HG03060 (cell line): ENCODE results near the gene ICE2.
A peak's percentile ranks its signal among the peaks of the same experiment; 100 is the strongest.

Experiments
- ATAC-seq: cut with Tn5 transposase; IDR thresholded peaks from one replicate; pipeline ENCODE4 v1.9.1; 2021; ENCODE audit warnings: low read depth, moderate number of reproducible peaks; ENCODE audit not compliant: unreplicated experiment

The ICE2 gene, protein sequence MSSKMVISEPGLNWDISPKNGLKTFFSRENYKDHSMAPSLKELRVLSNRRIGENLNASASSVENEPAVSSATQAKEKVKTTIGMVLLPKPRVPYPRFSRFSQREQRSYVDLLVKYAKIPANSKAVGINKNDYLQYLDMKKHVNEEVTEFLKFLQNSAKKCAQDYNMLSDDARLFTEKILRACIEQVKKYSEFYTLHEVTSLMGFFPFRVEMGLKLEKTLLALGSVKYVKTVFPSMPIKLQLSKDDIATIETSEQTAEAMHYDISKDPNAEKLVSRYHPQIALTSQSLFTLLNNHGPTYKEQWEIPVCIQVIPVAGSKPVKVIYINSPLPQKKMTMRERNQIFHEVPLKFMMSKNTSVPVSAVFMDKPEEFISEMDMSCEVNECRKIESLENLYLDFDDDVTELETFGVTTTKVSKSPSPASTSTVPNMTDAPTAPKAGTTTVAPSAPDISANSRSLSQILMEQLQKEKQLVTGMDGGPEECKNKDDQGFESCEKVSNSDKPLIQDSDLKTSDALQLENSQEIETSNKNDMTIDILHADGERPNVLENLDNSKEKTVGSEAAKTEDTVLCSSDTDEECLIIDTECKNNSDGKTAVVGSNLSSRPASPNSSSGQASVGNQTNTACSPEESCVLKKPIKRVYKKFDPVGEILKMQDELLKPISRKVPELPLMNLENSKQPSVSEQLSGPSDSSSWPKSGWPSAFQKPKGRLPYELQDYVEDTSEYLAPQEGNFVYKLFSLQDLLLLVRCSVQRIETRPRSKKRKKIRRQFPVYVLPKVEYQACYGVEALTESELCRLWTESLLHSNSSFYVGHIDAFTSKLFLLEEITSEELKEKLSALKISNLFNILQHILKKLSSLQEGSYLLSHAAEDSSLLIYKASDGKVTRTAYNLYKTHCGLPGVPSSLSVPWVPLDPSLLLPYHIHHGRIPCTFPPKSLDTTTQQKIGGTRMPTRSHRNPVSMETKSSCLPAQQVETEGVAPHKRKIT

DNA sequence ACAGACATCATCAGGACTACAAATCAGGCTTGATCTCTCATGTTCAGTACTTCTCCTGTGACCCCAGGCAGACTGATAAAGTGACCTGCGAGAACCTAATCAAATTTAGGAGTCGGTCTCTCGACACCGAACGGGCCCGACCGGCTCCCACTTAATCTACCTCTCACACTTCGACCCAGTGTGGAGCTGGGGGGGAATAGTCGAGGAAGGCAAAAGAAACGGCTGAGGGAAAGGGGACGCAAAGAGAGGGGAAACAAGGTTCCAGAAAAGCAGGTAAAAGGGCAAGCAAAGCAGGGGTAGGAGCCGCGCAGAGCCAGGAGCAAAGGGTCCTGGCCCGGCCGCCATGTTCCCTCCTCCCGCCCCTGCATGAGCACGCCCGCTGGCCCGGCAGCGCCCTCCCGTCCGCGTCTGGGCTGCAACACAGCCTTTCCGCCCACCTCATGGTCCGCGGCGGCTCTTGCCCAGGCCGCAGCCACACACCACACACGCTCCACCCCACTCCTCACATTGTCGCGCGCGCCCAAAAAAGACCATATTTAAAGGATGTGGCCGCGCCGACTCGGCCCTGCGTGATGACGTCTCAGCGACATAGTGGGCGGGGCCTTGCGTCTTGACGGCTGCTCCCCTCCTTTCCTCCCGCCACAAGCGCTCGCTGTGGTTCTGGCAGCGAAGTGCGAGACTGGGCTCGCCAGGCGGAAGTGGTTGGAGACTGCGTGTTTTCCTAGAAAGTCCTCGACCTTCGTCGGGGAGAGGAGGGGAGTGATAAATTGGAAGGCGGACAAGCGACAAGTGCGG lies at the start of gene ICE2:
Gene ICE2 (minus strand): TSS at position 577 of the 795 bp plus-strand sequence. CDS start 1,165 bp downstream, outside the sequence.
- ATAC-seq, result peak; percentile 77

DNA sequence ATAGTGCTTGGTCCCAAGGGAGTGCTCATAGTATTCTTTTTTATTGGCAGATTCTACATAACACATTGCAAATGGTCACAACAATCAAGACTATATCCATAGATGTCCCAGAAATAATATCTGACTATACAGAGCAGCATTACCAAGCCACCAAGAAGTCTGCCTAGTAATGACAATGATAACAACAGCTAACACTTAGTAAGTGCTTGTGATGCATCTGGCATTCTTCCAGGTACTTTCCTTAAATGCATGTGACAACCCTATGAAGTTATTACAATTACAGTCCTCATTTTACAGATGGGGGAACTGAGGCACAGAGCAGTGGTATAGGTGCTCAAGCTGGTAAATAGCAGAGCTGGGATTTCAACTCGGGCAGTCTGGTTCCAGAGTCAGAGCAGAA lies 49.6 kb upstream of the ICE2 start:
- ATAC-seq, result peak; percentile 36

DNA sequence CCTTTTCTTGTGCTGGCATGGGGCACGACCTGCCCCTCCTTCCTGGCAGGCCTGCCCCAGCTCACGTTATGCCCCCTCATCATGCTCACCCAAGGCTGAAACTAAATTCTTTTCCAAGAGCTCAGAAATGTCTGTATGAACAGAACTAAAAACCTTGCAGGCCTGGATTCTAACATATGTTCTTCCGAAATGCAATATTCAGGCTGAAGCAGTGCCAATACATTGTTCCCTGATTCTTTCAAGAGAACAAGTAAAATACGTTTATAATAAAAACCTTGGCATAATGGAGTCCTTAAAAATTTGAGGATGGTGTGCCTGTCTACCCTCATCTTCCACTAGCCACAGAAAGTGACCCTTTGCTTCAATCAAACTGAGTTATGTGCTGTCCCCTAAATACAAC lies 48.5 kb upstream of the ICE2 start:
- ATAC-seq, result no peak

DNA sequence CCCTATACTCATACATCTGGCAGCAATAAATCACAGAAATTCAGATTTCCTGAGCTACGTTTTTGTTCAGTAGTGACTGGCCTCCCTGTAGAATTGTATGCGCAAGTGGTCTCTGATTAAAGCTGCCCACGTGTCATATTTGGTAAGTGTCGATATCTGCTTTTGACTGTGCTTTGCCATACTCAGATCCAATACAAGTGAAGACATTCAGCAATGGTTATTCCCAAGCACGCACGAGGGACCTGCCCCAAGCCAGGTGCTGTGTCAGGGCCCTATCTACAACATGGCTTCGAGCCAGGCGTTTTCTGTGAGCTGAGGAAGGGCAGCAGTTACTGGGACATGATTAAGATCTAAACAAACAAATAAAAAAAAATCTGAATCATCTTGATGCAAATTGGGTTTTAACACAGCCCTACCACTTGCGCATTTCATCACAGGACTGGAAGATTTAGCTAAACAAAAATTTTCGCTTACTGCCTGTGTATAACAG lies 47.2 kb upstream of the ICE2 start:
- ATAC-seq, result no peak

DNA sequence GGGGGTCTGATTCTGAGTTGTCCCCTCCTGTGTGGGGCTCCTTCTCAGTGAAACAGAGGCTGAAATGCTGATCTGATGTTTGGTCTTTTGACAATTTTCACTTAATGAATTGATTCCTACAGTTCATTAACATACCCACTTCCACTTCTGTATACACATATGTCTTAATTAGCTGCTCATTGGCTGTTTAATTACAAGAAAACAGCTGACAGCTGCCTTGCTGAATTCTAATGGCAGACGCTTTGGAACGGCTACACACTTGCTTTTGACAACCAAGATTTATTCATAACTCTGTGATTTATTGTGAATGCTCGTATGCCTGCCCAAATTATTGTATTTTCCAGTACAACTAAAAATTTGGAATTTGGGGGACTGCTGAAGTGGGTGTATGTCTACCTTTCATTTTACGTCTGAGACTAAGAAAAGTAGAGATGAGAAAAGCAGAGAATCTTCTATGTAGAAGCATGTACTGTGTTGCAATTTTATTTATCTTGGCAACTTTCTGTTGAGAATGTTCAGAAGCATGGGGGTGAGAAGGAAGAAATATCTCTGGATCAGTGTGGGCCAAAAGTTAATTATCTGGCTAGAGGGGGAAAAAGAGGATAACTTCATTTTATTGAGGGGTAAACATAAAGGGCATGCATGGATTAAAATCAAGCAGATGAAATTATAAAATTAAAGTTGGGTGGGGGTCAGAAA lies 46.5 kb upstream of the ICE2 start:
- ATAC-seq, result no peak

DNA sequence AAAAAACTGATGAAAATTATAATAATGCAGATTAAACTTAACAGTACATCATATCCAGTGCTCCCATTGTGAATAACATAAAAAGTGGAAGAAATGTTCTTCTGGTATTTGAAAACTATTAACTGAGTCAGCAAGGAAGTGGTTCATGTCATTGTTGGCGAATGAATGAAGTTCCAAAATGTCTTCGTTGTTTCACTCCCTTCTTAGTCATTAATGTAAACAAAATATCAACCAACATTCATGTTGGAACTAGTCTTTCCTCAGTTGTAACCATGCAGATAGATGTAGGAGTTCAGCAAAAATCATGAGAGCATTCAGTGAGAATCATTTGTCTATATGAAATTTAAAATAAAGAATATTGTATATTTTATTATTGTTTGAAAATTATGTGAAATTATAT lies 44.1 kb upstream of the ICE2 start:
- no peak for ATAC-seq

DNA sequence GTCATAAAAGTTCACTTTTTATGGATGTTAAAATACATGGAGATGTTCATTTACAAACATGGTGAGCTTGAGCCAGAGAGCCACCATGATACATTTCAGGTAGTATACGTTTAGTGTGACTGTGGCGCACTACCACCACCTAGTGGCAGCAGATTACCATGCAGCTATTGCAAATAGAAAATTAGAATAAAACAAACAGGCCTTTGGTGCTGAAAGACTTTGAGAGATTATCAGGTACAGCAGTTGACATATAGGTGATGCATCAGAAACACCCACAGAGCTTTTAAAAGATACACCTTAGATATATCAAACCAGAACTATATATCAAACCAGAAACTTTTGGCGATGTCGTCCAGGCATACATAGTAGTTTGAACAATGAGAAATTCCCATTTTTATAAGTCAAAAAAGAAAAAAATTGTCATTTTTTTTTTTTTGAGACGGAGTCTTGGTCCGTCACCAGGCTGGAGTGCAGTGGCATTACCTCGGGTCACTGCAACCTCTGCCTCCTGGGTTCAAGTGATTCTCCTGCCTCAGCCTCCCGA lies 42.0 kb upstream of the ICE2 start:
- ATAC-seq, result no peak

DNA sequence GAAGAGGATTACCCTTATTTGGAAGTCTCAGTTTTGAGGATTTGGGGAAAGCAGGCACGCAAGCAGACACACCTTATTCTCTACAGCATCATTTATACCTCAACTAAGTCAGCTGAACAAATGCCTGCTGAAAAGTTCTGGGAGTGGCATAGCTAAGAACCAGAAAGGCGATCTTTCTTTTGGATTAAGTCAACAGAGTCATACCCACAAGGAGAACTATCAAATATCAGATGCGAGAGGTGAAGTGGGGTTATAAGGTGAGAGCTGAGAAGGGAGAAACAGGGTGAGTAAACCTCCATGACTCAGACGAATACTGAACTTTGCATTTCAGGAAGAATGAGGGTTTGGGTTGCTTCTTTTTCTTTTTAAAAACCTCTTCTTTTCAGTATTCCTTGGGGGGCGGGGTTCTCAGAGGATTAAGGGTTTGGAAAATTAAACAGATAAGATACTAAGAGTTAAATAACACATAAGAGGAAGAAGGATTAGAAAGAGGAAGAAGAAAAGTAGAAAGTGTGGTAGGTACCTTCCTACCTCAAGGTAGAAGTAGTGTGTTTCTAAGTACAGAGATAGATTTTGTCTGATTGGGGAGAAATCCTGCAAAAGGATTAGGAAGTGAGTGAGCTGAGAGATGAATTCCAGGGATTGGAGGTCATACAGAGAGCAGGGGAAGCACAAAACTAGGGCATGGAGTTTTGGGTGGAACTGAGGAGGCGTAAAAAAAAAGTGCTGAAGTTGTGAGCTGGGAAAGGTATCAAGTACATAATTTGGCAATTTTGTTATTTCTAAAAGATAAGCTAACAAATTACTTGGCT lies 41.3 kb upstream of the ICE2 start:
- ATAC-seq, result no peak

DNA sequence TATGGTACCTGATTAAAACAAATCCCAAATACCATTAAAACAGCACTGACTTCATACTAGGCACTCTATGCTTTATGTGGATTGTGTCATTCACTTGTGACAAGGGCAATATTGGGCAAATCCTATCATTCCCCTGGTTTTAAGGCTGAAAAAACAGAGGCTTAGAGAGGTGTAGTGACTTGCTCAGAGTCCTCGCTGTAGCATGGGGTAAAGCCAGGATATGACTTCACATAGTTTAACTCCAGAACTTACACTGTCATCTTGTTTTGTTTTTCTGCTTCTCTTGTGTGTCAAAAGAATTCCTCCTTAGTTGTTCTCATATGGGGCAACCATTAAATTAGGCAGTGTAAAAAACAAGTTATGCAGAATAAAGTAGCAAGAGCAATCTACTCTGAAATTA lies 40.3 kb upstream of the ICE2 start:
- ATAC-seq, result no peak

DNA sequence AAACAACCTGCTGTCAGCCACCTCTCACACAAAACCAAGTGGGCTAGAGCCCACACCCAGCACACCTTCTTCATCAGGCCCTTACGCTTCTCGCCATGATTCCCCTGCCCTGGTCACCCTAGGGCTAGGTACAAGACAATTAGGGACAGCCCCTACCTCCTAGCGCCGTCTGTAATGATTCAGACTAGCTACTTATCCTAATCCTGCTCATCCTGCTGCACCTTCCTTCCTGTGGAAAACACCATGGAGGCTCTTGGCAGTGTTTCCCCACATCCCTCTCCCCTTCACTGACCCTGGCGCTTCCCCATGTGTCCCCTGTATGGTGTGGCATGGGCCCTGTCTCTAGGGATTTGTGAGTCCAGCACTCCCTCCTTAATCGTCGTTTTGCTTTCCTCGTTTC lies 39.6 kb upstream of the ICE2 start:
- no peak for ATAC-seq

DNA sequence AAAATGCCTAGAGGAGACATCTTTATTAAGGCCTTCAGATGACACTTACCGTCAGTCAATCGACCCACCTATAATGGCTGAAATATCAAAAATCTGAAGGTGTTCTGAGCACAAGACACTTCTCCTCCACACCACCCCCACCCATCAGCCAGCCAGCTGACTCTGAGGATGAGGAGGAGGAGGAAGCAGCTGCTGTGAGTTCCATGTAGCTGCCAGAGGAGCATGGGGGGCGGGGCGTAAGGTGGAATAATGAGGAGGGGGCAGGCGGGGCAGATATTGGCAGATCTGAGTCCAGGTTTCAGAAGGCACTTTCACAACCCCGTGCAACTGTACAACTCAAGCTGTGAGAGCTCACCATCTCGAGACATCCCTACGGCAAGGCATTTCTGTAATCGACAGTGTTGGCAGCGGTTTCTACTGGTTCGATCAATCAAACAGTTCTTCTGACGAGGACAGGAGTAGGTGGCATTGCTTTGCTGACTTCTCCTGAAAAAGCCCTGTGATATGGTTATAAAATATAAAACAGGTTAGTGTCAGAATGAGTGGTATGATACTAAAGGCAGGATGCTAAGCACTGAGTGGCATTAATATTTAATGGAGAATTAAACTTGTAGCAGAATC lies 35.4 kb upstream of the ICE2 start:
- no peak for ATAC-seq

DNA sequence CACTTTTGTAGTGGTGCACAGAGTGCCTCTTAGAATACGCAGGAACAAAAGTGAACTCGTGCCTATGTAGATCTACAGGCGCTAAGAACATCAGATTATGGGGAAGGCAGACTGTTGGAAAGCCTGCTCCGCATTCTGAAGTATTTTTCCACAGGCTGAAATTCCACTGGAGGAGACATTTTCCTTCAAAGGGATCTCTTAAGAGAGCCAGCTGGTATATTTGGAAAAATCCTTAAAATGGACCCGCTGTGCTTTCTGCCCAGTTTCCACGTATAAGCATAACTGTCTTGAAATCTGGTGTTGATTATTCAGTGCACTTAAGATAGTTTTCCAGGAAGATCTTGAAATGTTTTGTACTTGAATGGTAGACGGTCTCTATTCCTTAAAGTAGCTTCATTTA lies 34.7 kb upstream of the ICE2 start:
- no peak for ATAC-seq

DNA sequence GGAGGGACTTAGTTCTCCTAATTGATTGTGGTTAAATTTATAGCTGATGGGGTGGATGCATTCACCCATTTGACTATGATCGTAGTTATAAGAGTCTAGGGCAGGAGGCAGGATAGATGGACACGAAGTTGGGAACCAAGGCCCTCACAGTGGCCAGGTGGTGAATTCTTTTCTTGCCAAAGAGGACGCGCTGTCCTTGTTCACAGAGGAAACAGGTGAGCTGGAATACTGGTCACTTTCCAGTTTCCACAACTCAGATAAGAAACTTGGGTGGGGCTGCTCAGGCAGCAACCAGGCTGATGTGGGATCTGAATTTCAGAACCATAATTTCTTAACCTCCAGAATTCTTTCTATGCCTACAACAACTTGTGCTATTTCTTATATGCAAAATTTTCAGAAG lies 34.0 kb upstream of the ICE2 start:
- ATAC-seq, result no peak

DNA sequence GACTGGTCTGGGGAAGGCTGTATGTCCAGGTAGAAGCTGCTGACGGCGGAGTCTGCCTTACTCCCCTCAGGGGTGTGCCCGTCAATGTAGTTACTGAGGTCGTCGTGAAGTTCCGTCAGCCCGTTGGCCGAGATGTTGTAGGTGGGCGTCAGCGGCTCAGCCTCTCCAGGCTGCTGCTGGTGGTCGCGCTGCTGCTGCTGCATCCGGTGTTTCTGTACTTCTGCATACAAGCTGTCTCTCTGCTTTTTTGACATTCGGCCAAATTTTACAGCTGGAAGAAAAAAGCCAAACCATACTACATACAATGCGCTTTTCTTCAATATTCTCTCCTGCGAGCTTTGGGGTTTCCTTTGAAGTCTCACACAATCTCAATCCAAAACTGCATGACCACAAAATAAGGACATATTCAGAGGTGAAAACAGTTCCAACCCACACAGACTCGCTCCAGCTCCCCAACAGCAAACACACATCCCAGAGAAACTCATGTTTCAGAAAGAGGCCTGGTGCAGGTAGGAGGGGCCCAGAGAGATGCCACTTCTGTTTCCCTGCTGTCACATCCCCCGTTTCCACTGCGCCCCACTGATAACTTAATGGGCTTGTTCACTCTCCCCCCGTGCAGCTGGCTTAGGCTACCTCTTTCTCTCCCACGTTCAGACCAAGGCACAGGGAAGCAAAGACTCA lies 32.5 kb upstream of the ICE2 start:
- ATAC-seq, result no peak

DNA sequence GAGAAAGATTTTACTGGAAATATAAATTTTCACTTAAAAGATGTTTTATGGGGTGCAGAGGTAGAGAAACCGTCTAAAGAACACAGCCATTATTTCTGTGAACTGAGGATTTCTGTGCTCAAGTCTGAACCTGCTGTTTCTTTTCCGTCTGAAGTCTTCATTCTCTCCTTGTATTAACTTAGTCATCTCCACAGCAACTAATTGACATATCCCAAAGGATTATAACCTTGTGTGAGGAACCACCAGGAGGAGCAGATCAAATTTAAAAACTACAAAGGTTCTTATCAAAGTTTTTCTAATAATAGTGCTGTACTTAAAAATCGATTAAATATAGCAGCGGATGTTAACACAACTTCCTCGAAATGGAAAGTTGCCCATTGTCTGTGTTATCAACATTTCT lies 31.1 kb upstream of the ICE2 start:
- ATAC-seq, result no peak

DNA sequence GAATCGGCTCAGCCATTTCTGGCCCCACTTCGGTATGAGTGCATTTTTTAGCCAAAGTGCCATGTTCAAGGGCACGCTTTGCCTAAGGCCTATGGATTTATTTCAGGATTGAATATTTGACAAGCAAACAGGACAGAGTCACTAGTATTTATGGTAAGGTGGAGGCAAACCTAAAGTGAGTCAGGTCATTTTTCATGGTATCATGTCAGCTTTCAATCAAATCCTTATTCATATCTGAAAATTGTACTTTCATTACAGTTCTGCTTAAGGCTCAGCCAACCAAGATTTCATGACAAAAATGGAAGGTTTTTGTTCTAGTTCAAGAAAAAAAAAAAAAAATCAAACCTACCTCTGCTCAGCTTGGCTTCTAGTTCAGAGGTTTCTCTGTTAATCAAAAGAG lies 30.5 kb upstream of the ICE2 start:
- ATAC-seq, result no peak

DNA sequence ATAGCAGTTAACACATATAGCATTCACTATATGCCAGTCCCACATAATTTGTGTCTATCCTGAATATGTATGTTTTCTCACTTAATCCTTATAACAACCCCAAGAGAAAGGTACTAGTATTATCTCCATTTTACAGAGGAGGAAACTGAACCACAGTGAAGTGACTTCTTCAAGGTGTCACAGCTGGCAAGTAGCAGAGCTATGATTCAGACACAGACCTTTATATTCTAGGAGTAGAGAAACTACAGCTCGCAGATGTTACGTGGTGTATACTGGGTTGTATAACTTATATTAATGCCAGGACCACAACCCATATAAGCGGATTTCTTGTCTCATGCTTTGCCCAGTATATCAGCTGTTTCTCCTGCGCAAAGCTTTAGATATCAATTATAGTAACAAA lies 29.5 kb upstream of the ICE2 start:
- no peak for ATAC-seq
